Loucy (cell line): Measurements from ENCODE around the gene MYL12B.

Experiments used
- H2AFZ ChIP-seq: fragments of 200-600 bp; sonication (generic); 2 replicates; pipeline ENCODE4 v1.6.0; 2016; ENCODE audit warnings: antibody characterized with exemption, mild to moderate bottlenecking, low read length, moderate library complexity
- H3F3A ChIP-seq: fragments of 200-600 bp; 2 replicates; pipeline ENCODE4 v1.6.0; 2016; ENCODE audit warnings: antibody characterized with exemption, low read depth, mild to moderate bottlenecking
- H3K27me3 ChIP-seq: fragments of 200-600 bp; sonication (generic); 2 replicates; pipeline ENCODE4 v1.6.1; 2014; ENCODE audit warnings: low read length, mild to moderate bottlenecking; ENCODE audit not compliant: insufficient read depth, poor library complexity, severe bottlenecking
- H3K36me3 ChIP-seq: fragments of 200-600 bp; sonication (generic); 2 replicates; pipeline ENCODE4 v1.6.1; 2016; ENCODE audit warnings: low read length; ENCODE audit not compliant: insufficient read depth
- H3K4me1 ChIP-seq: fragments of 200-600 bp; sonication (generic); 2 replicates; pipeline ENCODE4 v1.5.1; 2014; ENCODE audit warnings: low read length, mild to moderate bottlenecking; ENCODE audit not compliant: insufficient read depth, poor library complexity, severe bottlenecking
- H3K4me2 ChIP-seq: fragments of 200-600 bp; sonication (generic); 2 replicates; pipeline ENCODE4 v1.6.0; 2014; ENCODE audit warnings: antibody characterized with exemption, low read length, low read depth, mild to moderate bottlenecking; ENCODE audit not compliant: poor library complexity, severe bottlenecking
- H3K4me3 ChIP-seq: fragments of 200-600 bp; sonication (generic); 2 replicates; pipeline ENCODE4 v1.5.1; 2014; ENCODE audit warnings: low read length, mild to moderate bottlenecking, mixed read lengths; ENCODE audit not compliant: poor library complexity, severe bottlenecking
- H3K79me2 ChIP-seq: fragments of 200-600 bp; sonication (generic); 2 replicates; pipeline ENCODE4 v1.6.1; 2014; ENCODE audit warnings: low read length; ENCODE audit not compliant: insufficient read depth
- H3K9ac ChIP-seq: fragments of 200-600 bp; sonication (generic); 2 replicates; pipeline ENCODE4 v1.6.0; 2014; ENCODE audit warnings: mild to moderate bottlenecking, low read depth, low read length, moderate library complexity; ENCODE audit not compliant: poor library complexity, severe bottlenecking
- H3K9me2 ChIP-seq: fragments of 200-600 bp; sonication (generic); replicated peaks from 2 replicates; pipeline ENCODE4 v1.6.1; 2016; ENCODE audit warnings: low read depth, low read length, mixed read lengths
- H3K9me3 ChIP-seq: fragments of 200-600 bp; sonication (generic); 2 replicates; pipeline ENCODE4 v1.6.1; 2014; ENCODE audit warnings: mild to moderate bottlenecking, antibody characterized with exemption, low read length, low read depth; ENCODE audit not compliant: insufficient read depth
- H4K20me1 ChIP-seq: fragments of 200-600 bp; sonication (generic); 2 replicates; pipeline ENCODE4 v1.6.0; 2014; ENCODE audit warnings: antibody characterized with exemption, low read length, mild to moderate bottlenecking; ENCODE audit not compliant: insufficient read depth, poor library complexity, severe bottlenecking
- CTCF ChIP-seq: fragments of 200-600 bp; sonication (generic); conservative IDR thresholded peaks from 2 replicates; pipeline ENCODE4 v1.5.1; 2014; ENCODE audit warnings: mild to moderate bottlenecking, antibody characterized with exemption, low read length
- EZH2phosphoT487 ChIP-seq: fragments of 200-600 bp; IDR thresholded peaks from 2 replicates; pipeline ENCODE4 v1.6.1; 2018; ENCODE audit warnings: antibody characterized with exemption, mild to moderate bottlenecking, moderate library complexity, borderline replicate concordance

The MYL12B gene

GRCh38 chr18:3233433-3234168 lies 28.3 kb upstream of the MYL12B start:
- Histone ChIP-seq H3K27me3 (no peaks in the 10 kb centered on the region), H3K9me2 (no peaks in the 10 kb centered on the region), H3K4me3 (no peak overlapping the region), H4K20me1 (no peaks in the 10 kb centered on the region), H3K4me2 (no peak overlapping the region), H3F3A (no peaks in the 10 kb centered on the region), H3K36me3 (no peaks in the 10 kb centered on the region), H3K4me1 (peaks cover 17% of the 10 kb centered on the region), H2AFZ (no peak overlapping the region), H3K9ac (no peak overlapping the region), H3K79me2 (no peaks in the 10 kb centered on the region), H3K9me3 (no peaks in the 10 kb centered on the region)
- TF ChIP-seq CTCF (no peak), EZH2phosphoT487 (no peak)

- Histone ChIP-seq H2AFZ (no peak overlapping the region), H3K9me2 (no peaks in the 10 kb centered on the region), H3K79me2 (no peaks in the 10 kb centered on the region), H3K4me1 (peaks cover 17% of the 10 kb centered on the region), H3K4me3 (no peak overlapping the region), H3K9me3 (no peaks in the 10 kb centered on the region), H3F3A (no peaks in the 10 kb centered on the region), H3K36me3 (no peaks in the 10 kb centered on the region), H3K9ac (no peak overlapping the region), H4K20me1 (no peaks in the 10 kb centered on the region), H3K27me3 (no peaks in the 10 kb centered on the region), H3K4me2 (peak overlapping the region; percentile 10)
- TF ChIP-seq CTCF: no peak
- TF ChIP-seq EZH2phosphoT487: no peak
These were observed 27.5 kb upstream of the MYL12B start for GRCh38 chr18:3234457-3234856.

GRCh38 chr18:3235846-3236245 lies 26.1 kb upstream of the MYL12B start:
- H3K4me2 ChIP-seq: no peak overlapping the region
- no peaks in the 10 kb centered on the region for H3K36me3 ChIP-seq
- no peak for TF ChIP-seq CTCF
- no peak for TF ChIP-seq EZH2phosphoT487
- H3K79me2 ChIP-seq: no peaks in the 10 kb centered on the region
- H3K9me2 ChIP-seq: no peaks in the 10 kb centered on the region
- no peaks in the 10 kb centered on the region for H4K20me1 ChIP-seq
- H3K9me3 ChIP-seq: no peaks in the 10 kb centered on the region
- H3K4me1 ChIP-seq: peaks cover 12% of the 10 kb centered on the region
- peak overlapping the region; percentile 41; the same call in 1 of the 2 replicates for H2AFZ ChIP-seq
- H3K9ac ChIP-seq: no peak overlapping the region
- no peaks in the 10 kb centered on the region for H3F3A ChIP-seq
- H3K4me3 ChIP-seq: no peak overlapping the region
- no peaks in the 10 kb centered on the region for H3K27me3 ChIP-seq
